ENCODE results near the gene SUB1.

The SUB1 gene

GRCh38 chr5:32646061-32646969 is 61.0 kb downstream of the SUB1 start:
- no peak for DNase-seq

- DNase-seq, result no peak
These were observed 65.7 kb downstream of the SUB1 start for GRCh38 chr5:32651088-32651487.

- DNase-seq, result no peak
These were observed 66.3 kb downstream of the SUB1 start for GRCh38 chr5:32651638-32652037.

All from activated T-cell treated with anti-CD3 and anti-CD28 coated beads, Interleukin-2, amount 50 U/mL, for 1 hour (primary cell).